22Rv1 (cell line): ENCODE results near the gene SUFU.

Experiments
- ZFX ChIP-seq: fragments of 450-650 bp; IDR thresholded peaks from 2 replicates; pipeline ENCODE4 v1.6.1; 2017; ENCODE audit warnings: antibody characterized with exemption, borderline replicate concordance
- TF ChIP-seq, protein P1 (sequence below): fragments of 450-650 bp; IDR thresholded peaks from 2 replicates; pipeline ENCODE4 v1.5.1; 2017; ENCODE audit warnings: mild to moderate bottlenecking

DNA sequence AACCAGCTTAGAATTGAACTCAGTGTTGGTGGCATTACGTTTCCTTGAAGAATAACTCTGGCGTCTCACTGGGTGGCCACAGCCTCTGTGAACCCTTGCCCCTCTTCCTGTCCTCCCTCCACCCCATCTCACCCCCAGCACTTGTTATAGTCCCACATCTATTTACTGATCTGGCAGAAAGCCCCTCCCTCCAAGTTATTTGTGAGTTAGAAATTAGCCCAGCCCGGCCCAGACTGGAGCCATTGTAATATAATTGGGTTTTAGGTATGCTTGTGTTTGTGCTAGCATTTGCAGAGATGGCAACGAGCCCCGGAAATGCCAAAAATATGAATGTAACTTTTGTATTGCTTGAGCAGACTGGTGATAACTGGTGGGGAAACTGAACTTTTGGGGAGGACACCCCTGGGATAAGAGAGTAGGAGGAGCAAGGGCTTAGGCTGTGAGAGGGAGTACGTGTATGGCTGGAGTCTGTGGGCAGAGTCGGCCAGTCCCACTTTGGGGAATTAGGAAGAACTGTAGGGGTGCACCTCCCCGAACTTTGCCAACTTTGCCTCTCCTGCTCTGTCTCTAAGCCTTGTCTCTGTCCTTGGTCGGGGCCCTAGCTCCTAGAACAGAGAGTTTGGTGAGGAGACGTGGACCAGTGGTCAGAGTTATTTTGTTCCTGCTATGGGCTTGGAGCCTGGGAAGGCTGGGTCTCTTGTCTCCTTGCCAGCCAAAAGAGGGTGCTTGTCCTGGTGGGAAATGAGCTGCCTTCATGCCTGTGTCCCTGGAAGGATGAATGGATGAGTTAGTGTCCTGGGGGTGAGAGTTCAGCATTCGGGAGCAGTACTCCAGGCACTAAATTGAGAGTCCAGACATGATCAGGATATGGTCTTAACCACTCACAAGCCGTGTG, 121.2 kb downstream of the SUFU start:
- TF ChIP-seq, protein P1, sequence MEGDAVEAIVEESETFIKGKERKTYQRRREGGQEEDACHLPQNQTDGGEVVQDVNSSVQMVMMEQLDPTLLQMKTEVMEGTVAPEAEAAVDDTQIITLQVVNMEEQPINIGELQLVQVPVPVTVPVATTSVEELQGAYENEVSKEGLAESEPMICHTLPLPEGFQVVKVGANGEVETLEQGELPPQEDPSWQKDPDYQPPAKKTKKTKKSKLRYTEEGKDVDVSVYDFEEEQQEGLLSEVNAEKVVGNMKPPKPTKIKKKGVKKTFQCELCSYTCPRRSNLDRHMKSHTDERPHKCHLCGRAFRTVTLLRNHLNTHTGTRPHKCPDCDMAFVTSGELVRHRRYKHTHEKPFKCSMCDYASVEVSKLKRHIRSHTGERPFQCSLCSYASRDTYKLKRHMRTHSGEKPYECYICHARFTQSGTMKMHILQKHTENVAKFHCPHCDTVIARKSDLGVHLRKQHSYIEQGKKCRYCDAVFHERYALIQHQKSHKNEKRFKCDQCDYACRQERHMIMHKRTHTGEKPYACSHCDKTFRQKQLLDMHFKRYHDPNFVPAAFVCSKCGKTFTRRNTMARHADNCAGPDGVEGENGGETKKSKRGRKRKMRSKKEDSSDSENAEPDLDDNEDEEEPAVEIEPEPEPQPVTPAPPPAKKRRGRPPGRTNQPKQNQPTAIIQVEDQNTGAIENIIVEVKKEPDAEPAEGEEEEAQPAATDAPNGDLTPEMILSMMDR = no peak
- TF ChIP-seq ZFX = no peak
